IPS DF 4.7 (cell line): ENCODE results near the gene BACH2.
"Not testable (repeated sequence)": the region's sequence is repeated elsewhere in the genome, so short reads cannot be mapped to it uniquely, and the experiment has no call there.

ENCODE experiments used
- DNase-seq: peaks from one replicate; pipeline ENCODE4 v3.0.0-alpha.2; 2013; ENCODE audit warnings: low spot score; ENCODE audit errors: extremely low read depth

Gene BACH2

GRCh38 chr6:90302320-90302719 is 5.7 kb upstream of the BACH2 start:
- no peak for DNase-seq

DNA sequence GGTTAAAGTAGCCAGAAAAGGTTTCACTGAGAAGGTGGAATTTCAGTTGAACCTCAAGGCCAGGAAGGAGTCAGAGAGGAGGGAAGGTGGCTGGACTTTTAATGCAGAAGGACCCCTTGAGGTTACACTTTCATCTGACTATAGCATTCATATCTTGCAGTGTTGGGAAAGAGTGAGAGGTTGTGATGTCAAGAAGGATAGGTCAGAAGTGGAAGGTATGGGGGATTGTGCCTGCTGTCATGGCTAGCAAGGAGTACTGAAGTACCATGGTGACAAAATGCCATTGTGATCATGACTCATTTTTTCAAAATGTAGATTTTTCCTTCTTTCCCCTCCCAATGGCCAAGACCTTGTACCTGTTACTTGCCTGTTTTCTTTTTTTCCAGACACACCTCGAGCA is 5.2 kb upstream of the BACH2 start:
- DNase-seq, result no peak

DNA sequence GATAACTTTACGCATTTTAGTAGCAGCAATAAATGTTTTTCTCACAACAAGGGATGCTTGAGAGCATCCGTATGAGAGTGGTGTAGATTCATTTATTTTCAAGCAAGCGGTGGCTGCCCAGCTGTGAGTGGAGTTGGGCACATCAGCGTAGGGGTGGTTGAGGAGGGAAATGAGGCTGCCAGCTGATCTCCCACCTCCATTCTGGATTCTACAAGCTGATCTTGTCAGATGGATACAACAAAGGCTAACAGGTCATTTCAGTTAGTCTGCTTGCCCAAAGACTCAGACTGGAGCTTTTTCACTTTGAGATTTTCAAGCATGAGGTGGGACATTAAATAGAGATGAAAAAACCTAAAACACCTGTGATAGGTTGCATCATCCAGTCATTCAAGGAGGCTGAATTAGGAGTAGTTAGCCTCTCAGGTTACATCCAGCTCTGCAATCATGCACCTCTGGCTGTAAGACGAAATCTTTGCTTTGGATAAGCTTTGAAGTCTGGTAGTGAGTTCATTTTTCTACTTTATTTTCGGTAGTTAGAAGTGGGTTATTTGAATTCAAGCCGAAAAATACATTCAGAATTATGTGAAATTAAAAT is 1.9 kb upstream of the BACH2 start:
- DNase-seq, result no peak

DNA sequence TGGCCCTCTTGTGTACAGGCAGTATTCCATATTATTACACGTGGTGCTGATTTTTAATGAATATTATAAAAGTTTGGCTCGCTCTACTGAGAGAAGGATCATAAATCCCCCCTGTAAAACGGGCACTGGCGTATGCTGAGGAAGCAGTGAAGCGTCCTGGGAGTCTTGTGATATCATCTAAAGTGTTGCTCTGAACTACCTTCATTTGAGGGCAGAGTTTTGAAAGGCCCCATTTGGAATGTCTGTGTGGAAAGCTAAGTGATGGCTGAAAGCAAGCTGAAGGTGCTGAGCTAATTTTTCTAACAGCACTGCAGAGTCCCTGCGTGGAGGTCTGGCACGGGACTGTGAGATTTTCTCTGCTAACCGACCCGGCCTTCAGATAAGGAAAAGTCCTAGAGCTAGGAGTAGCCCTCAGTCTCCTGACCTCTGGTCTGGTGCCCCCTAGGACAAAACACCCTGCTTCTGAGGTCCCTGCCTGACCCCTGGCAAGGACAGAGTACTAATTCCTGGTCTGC is 1.3 kb upstream of the BACH2 start:
- no peak for DNase-seq

DNA sequence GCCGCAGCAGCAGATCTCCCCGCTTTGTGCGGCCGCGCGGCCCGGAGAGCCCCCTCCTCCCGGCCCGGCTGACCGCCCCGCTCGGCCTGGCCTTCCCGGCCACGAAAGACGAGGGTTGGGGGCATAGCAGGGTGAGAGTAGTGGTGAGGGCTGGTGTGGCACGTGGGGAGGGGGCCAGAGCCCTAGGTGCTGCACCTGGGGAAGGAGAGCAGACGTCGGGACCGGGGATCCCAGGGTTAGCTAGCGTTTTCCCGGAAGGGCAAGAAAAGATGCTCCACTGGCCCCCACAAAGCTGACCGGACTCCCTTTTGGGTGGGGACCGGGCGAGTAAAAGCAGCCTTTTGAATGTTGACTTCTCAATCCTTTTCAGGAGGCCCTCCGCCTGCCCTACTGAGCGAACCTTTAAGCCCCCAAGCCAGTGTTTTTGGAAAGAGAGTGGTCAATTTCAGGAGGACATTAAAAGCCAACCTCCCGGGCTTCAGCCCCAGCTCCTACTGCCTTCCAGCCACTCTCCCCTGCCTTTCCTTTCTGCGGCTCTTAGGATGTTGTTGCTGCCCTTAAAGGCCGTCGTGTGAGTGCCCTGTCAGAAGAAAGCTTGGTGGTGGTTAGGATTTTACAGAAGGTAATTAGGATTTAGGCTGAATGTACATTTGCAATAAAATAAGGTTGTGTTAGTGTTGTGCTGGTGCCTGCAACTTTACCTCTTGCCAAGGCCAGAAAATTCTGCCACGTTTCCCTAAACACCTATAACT is 648 bp upstream of the BACH2 start:
- DNase-seq, result no peak

DNA sequence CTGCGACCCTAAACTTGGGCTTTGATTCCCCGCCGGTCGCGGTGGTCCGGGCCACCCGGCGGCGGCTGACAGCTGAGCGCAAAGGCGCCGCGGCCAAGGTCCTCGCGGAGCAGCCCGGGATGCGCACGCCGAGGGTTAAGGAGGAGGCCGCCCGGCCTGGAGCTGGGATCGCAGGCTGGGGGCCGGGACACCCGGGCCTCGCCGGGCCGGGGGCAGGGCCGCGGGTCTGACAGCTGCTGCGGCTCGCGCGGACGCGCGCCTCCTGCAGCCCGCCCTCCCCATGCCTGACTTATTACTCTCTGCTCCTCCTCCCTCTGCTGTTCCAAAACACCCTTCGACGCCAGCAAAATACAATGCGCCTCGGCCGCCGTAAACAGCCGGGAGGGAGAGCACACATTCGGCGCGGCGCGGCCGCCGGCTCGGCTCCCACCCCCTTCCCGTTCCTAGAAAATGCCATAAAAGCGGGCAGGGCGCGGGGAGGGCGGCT is 746 bp downstream of the BACH2 start:
- no peak for DNase-seq

GRCh38 chr6:90294989-90295853 is 1.4 kb downstream of the BACH2 start:
- DNase-seq, result no peak

GRCh38 chr6:90294614-90294988 is 2.0 kb downstream of the BACH2 start:
- no peak for DNase-seq

DNA sequence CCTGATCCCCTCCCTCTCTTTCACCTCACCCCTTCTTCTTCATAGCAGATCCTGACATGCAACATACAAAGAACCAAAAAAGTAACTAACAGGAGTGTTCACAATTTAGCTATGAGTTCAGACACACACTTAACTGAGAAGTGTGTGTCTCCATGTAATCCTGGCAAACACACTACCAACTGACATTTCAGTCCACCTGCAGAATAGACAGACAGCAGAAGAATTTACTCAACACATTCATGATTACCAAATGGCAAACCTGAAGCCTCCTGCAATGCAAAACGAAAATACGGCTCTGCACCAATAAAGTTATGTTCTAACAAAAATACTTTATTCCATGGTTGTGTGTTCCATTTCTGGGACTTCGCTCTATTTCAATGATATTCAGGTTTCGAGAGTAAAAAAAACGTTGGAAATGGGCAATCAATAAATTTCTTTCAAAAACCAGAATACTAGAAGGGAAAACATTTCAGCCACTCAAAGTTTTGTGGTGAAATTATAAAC is 2.6 kb downstream of the BACH2 start:
- no peak for DNase-seq

GRCh38 chr6:90293319-90293953 is 3.2 kb downstream of the BACH2 start:
- DNase-seq, result no peak

DNA sequence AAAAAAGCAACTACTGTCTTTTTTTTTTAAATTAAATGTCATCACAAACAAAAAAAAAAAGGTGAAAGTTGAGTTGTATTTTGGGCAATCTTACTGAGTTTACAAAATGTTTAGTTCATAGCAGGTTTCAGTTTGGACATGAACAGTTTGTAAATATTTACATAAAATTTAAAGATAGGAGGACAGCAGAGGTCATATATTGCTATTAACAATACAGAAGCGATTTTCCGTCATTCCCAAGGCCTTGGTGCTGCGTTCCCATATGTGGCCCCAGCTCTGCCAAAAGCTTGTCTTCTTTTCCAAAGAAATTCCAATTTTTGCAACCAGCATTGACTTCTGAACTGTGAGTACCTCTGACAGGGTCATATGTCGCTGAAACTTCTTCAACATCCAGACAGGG is 5.1 kb downstream of the BACH2 start:
- DNase-seq, result no peak

GRCh38 chr6:90290811-90291420 is 5.7 kb downstream of the BACH2 start:
- DNase-seq, result no peak

- DNase-seq, result no peak
These were observed 6.7 kb downstream of the BACH2 start for GRCh38 chr6:90289902-90290301.

DNA sequence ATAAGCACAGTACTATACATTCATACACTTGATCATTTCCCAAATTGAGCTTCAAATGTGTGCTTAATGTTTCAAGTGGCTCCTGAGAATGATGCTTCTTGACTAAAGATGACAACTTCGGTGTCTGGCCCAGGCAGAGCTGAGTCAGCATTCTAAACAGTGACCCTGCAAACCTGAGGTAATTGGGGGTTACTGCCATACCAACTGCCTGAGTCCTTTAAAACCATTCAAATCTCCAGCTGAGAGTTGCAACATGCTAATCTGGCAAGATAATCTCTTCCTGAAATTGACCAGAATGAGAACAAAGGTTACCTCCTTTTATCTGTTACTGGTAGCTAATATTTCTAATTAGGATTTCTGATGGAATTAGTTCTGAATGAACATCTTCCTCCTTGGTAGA is 8.2 kb downstream of the BACH2 start:
- DNase-seq, result no peak

DNA sequence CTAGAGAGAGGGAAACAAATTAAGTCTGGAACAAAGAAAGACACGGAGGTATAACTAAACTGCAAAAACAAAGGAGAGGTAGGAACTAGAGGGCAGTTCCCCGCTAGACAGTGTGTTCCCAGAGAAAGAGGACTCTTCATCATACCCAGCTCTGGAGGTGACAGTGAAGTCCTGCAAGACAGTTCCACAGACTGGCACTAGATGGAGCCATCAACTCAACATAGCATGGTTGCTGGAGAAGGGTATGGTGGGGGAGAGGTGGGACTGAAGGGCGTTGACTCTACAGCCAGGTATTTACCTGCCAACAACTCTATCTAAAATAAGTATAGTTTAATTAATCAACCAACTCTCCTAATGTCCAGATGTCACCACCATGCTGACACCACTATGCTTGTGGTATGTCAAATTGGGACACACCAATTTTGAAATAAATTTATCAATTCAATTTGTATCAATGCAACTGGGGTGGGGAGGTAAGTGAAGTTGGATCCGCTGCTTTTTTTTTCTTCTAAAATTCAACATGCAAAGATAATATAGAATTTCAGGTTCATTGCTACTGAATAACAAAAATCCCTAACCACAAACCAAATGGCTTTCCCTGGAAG is 9.7 kb downstream of the BACH2 start:
- DNase-seq, result peak; percentile 93

DNA sequence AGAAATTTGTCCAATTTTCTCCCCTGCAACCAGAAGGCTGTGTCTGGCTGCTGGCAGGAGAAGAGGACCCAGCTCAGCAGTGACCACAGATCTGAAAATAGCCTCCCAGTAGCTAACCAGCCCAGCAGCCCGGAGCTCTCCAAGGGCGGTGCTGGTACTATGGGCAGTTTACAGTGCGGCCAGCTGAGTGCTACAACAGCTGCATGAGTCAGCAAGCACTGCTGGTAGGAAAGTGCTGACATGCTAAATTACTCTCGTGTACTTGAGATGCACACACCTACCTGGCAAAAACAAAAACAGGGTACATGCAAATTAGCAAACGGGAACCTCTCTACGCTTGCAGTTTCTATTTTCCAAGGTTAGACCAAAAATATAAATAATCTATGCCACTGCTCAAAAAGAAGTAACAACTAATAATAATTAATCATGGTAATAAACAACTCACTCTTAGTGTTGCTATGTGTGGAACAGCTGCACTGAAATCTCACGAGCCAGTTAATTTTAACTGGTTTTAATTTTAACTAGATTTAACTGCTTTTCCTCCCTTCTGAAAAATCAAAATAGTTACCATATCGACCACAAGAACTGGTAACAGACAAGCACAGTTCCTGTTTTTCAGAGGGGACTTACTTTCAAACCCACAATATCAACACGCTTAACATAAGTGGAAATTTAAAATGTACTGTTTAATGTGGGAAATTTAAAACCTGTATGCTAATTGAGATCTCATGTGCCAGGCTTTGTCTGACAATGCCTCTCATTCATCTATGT is 10.8 kb downstream of the BACH2 start:
- no peak for DNase-seq

- no peak for DNase-seq
These were observed 11.6 kb downstream of the BACH2 start for GRCh38 chr6:90285042-90285481.

DNA sequence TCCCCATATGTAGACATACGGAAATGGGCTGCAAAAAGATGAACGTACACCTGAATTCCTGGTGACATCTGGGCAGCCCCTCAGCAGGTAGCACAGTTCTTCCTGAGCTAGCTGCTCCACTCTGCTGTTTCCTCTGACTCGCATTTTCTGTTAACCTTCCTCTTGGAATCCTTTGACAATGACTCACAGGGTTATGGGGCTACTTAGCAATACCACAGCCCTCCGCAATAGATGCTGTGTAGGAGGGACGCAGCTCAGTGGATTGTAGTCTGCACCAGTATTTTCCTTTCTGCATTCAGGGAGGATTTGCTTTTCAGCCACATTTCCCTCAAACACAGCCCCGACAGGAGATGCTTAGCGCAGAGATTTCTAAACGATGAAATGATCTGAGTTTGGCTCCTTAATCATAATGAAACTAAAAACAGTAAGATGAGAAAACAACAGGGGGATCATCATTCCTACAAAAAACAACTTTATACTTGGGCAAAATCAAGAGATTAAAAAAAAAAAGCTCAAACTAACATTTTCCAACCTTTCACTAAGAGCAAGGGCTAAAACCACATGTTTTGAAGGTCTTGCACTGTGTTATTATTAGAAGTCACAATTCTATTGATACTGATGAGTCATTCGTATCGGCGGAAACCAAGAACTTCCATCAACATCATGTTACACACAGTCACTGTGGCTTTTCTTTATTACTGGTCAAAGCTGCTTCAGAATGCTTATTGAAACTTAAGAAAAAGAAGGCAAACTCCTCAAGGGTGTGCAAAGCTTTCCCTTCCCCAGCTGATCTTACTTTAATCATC is 12.2 kb downstream of the BACH2 start:
- peak; percentile 49 for DNase-seq

DNA sequence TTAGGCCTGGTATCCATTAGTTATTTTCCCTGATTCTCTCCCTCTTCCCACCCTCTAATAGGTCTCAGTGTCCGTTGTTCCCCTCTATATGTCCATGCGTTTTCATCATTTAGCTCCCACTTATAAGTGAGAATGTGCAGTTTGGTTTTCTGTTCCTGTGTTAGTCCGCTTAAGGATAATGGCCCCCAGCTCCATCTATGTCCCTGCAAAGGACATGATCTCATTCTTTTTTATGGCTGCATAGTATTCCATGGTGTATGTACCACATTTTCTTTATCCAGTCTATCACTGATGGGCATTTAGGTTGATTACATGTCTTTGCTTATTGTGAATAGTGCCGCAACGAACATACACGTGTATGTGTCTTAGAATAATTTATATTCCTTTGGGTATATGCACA is 14.4 kb downstream of the BACH2 start:
- not testable (repeated sequence) for DNase-seq
